Measurements from ENCODE around the gene LLGL1.

LLGL1 gene

DNA sequence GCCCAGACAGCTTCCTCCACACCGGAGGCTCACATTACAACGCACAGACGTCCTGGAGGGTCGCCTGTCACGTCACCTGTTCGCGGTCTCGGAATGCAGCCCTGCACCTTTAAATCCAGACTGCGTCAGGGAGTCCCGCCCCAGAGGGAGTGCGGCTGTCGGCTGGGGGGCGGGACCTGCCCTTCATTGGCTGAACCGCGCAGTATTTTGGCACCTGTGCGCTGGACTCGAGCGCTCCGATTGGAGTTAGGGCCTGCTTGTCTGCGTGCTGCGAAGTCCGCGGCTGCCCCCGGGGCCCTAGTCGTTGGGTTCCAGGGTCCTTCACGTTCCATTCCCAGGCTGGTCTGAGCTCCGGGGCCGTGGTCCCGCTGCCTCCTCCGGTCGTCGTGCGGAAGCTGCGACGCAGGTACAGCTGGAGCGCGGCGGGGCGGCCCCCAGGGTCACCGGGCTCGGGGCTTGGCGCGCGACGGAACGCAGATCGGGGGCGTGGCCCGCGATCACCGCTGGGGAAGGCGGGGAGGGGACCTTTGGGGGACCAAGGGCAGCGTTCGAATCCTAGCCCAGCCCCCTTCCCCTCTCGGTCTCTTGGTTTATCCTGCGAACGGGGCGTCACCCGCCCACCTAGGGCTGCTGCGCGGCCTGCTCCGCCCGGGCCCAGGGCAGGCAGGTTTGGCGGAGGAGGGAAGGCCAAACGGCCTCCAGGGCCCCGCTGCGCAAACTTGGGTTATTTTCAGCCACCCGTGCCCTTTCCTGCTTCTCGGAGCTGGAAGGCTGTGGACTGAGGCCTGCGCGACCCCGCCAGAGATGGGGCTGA lies 35.1 kb downstream of the LLGL1 start, which contains the start of gene MIEF2:
Gene MIEF2 (plus strand): TSS at position 331 of the 814 bp plus-strand sequence. CDS start 2,059 bp downstream, outside the sequence.
- Histone ChIP-seq H3K36me3 (ENCODE audit: control insufficient read depth, insufficient read depth, low read length) (peaks cover 36% of the 10 kb centered on the region), H3K4me3 (ENCODE audit: low read depth, low read length) (peak within 1 kb of the TSS; percentile 85), H3K4me1 (ENCODE audit: control insufficient read depth, insufficient read depth, low read length) (peaks cover 23% of the 10 kb centered on the region), H3K27ac (ENCODE audit: low read depth, low read length) (peak within 1 kb of the TSS; percentile 43), H3K27me3 (ENCODE audit: control insufficient read depth, insufficient read depth, low read length) (no peaks in the 10 kb centered on the region), H3K9ac (ENCODE audit: low read length) (peak within 1 kb of the TSS; percentile 70), H3K9me3 (ENCODE audit: control insufficient read depth, insufficient read depth, low read depth, low read length) (no peaks in the 10 kb centered on the region)

DNA sequence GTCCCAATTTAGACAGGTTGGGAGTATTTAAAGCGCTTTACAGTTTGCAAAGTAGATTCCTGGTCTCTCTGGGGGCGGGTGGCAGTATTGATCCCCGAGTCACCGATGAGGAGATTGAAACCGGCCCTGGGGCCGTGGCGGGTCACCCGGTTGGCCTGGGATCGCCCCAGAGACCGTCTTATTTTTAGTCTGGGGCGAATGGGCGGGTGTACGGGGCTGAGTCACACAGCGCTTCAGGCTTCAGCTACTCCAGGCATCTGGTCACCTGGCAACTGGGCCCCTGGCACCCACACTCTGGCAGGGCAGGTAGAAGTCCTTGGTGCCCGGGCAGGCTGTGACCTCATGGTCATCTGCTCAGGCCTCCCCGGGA lies 35.7 kb downstream of the LLGL1 start:
- H3K27me3 ChIP-seq (ENCODE audit: control insufficient read depth, insufficient read depth, low read length): no peaks in the 10 kb centered on the region
- peak overlapping the region; percentile 70 for H3K9ac ChIP-seq (ENCODE audit: low read length)
- H3K4me3 ChIP-seq (ENCODE audit: low read depth, low read length): peak overlapping the region; percentile 85
- peaks cover 30% of the 10 kb centered on the region for H3K36me3 ChIP-seq (ENCODE audit: control insufficient read depth, insufficient read depth, low read length)
- peak overlapping the region; percentile 43 for H3K27ac ChIP-seq (ENCODE audit: low read depth, low read length)
- peaks cover 19% of the 10 kb centered on the region for H3K4me1 ChIP-seq (ENCODE audit: control insufficient read depth, insufficient read depth, low read length)
- no peaks in the 10 kb centered on the region for H3K9me3 ChIP-seq (ENCODE audit: control insufficient read depth, insufficient read depth, low read depth, low read length)

DNA sequence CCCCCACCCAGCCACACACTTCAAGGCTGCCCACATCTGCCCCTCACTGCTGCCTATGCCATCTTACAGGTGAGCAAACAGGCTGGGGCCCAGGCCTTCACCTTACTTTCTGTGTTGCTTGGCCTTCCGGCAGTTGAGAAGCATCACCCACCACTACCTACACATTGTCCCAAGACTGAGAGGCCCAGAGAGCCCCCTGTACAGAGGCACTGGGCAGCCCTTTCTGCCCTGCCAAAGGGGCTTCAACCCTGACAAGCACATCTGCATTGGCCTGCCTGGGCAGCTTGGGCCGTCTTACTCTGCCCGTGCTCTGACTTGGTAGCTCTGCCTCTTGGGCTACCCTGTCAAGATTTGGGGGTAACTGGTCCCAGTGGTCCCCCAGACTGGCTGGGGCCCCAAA lies 36.2 kb downstream of the LLGL1 start:
- Histone ChIP-seq H3K27ac (ENCODE audit: low read depth, low read length) (no peak overlapping the region), H3K4me1 (ENCODE audit: control insufficient read depth, insufficient read depth, low read length) (peaks cover 19% of the 10 kb centered on the region), H3K9me3 (ENCODE audit: control insufficient read depth, insufficient read depth, low read depth, low read length) (no peaks in the 10 kb centered on the region), H3K27me3 (ENCODE audit: control insufficient read depth, insufficient read depth, low read length) (no peaks in the 10 kb centered on the region), H3K9ac (ENCODE audit: low read length) (peak overlapping the region; percentile 70), H3K36me3 (ENCODE audit: control insufficient read depth, insufficient read depth, low read length) (peaks cover 25% of the 10 kb centered on the region), H3K4me3 (ENCODE audit: low read depth, low read length) (peak overlapping the region; percentile 85)

DNA sequence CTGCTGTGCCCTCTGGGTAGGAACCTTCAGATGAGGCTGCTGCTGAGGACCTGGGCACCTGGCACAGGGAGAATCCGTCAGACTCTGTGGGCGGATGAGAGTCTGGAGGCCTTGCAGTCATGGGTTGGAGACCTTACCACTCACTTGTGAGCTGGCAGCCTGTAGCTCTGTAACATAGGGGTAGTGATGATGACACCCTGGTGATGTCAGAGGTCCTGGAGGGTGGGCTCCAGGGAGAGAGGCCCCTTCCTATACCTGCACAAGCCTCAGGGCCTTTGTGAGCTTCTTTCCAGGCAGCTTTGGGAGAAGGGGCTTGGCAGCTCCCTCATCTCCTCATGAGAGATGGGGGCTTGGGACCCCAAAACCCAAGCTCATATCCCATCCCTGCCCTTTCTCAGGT lies 36.7 kb downstream of the LLGL1 start:
- H3K9ac ChIP-seq (ENCODE audit: low read length): no peak overlapping the region
- H3K4me1 ChIP-seq (ENCODE audit: control insufficient read depth, insufficient read depth, low read length): peaks cover 16% of the 10 kb centered on the region
- peaks cover 22% of the 10 kb centered on the region for H3K36me3 ChIP-seq (ENCODE audit: control insufficient read depth, insufficient read depth, low read length)
- H3K27me3 ChIP-seq (ENCODE audit: control insufficient read depth, insufficient read depth, low read length): no peaks in the 10 kb centered on the region
- no peak overlapping the region; the same call in 1 of the 2 replicates for H3K4me3 ChIP-seq (ENCODE audit: low read depth, low read length)
- H3K27ac ChIP-seq (ENCODE audit: low read depth, low read length): no peak overlapping the region
- H3K9me3 ChIP-seq (ENCODE audit: control insufficient read depth, insufficient read depth, low read depth, low read length): no peaks in the 10 kb centered on the region

DNA sequence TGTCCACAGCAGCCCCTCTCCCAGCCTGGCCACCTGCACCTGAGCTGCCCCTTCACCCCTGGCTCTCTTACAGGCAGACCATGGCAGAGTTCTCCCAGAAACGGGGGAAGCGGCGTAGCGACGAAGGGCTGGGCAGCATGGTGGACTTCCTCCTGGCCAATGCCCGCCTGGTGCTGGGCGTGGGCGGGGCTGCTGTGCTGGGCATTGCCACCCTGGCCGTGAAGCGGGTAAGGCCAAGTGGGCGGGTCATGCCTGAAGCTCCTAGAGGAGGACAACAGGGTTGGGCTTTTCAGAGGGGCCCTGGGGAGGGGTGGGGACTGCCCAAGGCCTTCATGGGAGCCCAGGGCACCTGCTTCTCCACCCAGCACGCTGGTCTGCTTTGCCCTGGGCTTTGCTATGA lies 37.2 kb downstream of the LLGL1 start:
- Histone ChIP-seq H3K9me3 (ENCODE audit: control insufficient read depth, insufficient read depth, low read depth, low read length) (no peaks in the 10 kb centered on the region), H3K9ac (ENCODE audit: low read length) (no peak overlapping the region), H3K27ac (ENCODE audit: low read depth, low read length) (no peak overlapping the region), H3K36me3 (ENCODE audit: control insufficient read depth, insufficient read depth, low read length) (peaks cover 22% of the 10 kb centered on the region), H3K4me1 (ENCODE audit: control insufficient read depth, insufficient read depth, low read length) (peaks cover 14% of the 10 kb centered on the region), H3K4me3 (ENCODE audit: low read depth, low read length) (no peak overlapping the region), H3K27me3 (ENCODE audit: control insufficient read depth, insufficient read depth, low read length) (no peaks in the 10 kb centered on the region)

DNA sequence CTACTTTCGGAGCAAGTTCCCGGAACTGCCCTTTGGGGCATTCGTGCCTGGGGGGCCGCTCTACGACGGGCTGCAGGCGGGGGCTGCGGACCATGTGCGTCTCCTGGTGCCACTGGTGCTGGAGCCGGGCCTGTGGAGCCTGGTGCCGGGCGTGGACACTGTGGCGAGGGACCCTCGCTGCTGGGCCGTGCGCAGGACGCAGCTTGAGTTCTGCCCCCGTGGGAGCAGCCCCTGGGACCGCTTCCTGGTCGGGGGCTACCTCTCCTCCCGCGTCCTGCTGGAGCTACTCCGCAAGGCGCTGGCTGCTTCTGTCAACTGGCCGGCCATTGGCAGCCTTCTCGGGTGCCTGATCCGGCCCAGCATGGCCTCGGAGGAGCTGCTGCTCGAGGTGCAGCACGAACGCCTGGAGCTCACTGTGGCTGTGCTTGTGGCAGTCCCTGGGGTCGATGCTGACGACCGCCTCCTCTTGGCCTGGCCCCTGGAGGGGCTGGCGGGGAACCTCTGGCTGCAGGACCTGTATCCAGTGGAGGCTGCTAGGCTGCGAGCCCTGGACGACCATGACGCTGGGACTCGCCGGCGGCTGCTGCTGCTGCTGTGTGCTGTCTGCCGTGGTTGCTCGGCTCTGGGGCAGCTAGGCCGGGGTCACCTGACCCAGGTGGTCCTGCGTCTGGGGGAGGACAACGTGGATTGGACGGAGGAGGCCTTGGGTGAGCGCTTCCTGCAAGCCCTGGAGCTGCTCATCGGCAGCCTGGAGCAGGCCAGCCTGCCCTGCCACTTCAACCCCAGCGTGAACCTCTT lies 38.6 kb downstream of the LLGL1 start:
- Histone ChIP-seq H3K4me3 (ENCODE audit: low read depth, low read length) (no peak overlapping the region), H3K9ac (ENCODE audit: low read length) (no peak overlapping the region), H3K36me3 (ENCODE audit: control insufficient read depth, insufficient read depth, low read length) (peaks cover 22% of the 10 kb centered on the region), H3K27ac (ENCODE audit: low read depth, low read length) (no peak overlapping the region), H3K4me1 (ENCODE audit: control insufficient read depth, insufficient read depth, low read length) (peaks cover 26% of the 10 kb centered on the region), H3K27me3 (ENCODE audit: control insufficient read depth, insufficient read depth, low read length) (no peaks in the 10 kb centered on the region), H3K9me3 (ENCODE audit: control insufficient read depth, insufficient read depth, low read depth, low read length) (no peaks in the 10 kb centered on the region)

- Histone ChIP-seq H3K27ac (ENCODE audit: low read depth, low read length) (no peak overlapping the region), H3K4me3 (ENCODE audit: low read depth, low read length) (no peak overlapping the region), H3K27me3 (ENCODE audit: control insufficient read depth, insufficient read depth, low read length) (no peaks in the 10 kb centered on the region), H3K4me1 (ENCODE audit: control insufficient read depth, insufficient read depth, low read length) (peaks cover 14% of the 10 kb centered on the region), H3K9ac (ENCODE audit: low read length) (peak overlapping the region; percentile 3), H3K9me3 (ENCODE audit: control insufficient read depth, insufficient read depth, low read depth, low read length) (no peaks in the 10 kb centered on the region), H3K36me3 (ENCODE audit: control insufficient read depth, insufficient read depth, low read length) (peaks cover 30% of the 10 kb centered on the region)
Observed at GRCh38 chr17:18267366-18267765, 41.9 kb downstream of the LLGL1 start.

DNA sequence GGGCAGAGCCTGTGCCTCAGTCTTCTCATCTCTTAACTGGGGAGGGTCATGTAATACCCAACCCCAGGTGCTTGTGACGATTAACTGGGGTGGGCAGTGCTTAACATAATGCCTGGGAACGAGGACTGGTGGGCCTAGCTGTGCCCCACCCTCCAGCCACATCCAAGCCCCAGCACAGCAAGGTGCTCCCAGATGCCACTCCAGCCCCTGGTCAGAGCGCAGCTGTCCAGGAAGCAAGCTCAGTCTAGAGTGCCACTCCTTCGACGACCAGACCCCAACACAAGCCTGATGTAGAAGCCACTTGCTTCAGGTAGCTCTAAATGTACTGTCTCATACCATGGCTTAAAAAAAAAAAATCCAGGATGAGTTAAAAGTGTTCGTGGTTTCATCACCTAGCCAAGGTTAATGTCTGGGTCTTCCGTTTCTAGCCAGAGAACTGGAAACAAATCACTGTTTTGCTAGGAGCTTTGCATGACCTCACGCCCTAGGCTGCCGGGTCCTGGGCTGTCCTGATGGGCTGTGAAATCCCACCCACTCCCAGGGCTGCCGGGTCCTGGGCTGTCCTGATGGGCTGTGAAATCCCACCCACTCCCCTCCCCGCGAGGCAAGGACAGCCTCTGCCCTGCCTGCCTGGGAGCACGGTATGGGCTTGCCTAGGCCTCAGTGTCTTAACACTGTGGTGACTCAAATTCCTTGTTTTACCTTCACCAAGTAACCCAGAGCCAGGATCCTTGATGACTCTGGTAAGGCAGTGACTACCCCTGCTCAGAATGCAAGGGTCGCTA lies 42.7 kb downstream of the LLGL1 start:
- Histone ChIP-seq H3K4me1 (ENCODE audit: control insufficient read depth, insufficient read depth, low read length) (peaks cover 14% of the 10 kb centered on the region), H3K36me3 (ENCODE audit: control insufficient read depth, insufficient read depth, low read length) (peaks cover 33% of the 10 kb centered on the region), H3K9ac (ENCODE audit: low read length) (no peak overlapping the region), H3K4me3 (ENCODE audit: low read depth, low read length) (no peak overlapping the region), H3K27ac (ENCODE audit: low read depth, low read length) (0 out of 2 replicates have a peak overlapping the region, but pooled peaks have one; percentile 16), H3K9me3 (ENCODE audit: control insufficient read depth, insufficient read depth, low read depth, low read length) (no peaks in the 10 kb centered on the region), H3K27me3 (ENCODE audit: control insufficient read depth, insufficient read depth, low read length) (no peaks in the 10 kb centered on the region)

GRCh38 chr17:18270046-18270931 lies 44.9 kb downstream of the LLGL1 start:
- Histone ChIP-seq H3K27ac (ENCODE audit: low read depth, low read length) (no peak overlapping the region), H3K9me3 (ENCODE audit: control insufficient read depth, insufficient read depth, low read depth, low read length) (no peaks in the 10 kb centered on the region), H3K9ac (ENCODE audit: low read length) (no peak overlapping the region), H3K4me1 (ENCODE audit: control insufficient read depth, insufficient read depth, low read length) (peaks cover 14% of the 10 kb centered on the region), H3K4me3 (ENCODE audit: low read depth, low read length) (no peak overlapping the region), H3K36me3 (ENCODE audit: control insufficient read depth, insufficient read depth, low read length) (peaks cover 31% of the 10 kb centered on the region), H3K27me3 (ENCODE audit: control insufficient read depth, insufficient read depth, low read length) (no peaks in the 10 kb centered on the region)

- peaks cover 87% of the 10 kb centered on the region for H3K36me3 ChIP-seq (ENCODE audit: control insufficient read depth, insufficient read depth, low read length)
- H3K27me3 ChIP-seq (ENCODE audit: control insufficient read depth, insufficient read depth, low read length): no peaks in the 10 kb centered on the region
- no peak overlapping the region for H3K9ac ChIP-seq (ENCODE audit: low read length)
- no peak overlapping the region for H3K4me3 ChIP-seq (ENCODE audit: low read depth, low read length)
- no peak overlapping the region for H3K27ac ChIP-seq (ENCODE audit: low read depth, low read length)
- no peaks in the 10 kb centered on the region for H3K9me3 ChIP-seq (ENCODE audit: control insufficient read depth, insufficient read depth, low read depth, low read length)
- H3K4me1 ChIP-seq (ENCODE audit: control insufficient read depth, insufficient read depth, low read length): no peaks in the 10 kb centered on the region
Observed at GRCh38 chr17:18277076-18277475, 51.6 kb downstream of the LLGL1 start.

All from HUES6 (cell line).